ENCODE measurements around the gene SPATS1. TPM values are rescaled to one million over a fixed set of nuclear protein-coding genes. Genes with fewer than 3 reads are reported as not detected.

Gene SPATS1
- total and polyA plus RNA-seq, 2 of the 13 experiments (the other 11 are each of a cell fraction or from before 2014, with no cell fraction given): not detected

DNA sequence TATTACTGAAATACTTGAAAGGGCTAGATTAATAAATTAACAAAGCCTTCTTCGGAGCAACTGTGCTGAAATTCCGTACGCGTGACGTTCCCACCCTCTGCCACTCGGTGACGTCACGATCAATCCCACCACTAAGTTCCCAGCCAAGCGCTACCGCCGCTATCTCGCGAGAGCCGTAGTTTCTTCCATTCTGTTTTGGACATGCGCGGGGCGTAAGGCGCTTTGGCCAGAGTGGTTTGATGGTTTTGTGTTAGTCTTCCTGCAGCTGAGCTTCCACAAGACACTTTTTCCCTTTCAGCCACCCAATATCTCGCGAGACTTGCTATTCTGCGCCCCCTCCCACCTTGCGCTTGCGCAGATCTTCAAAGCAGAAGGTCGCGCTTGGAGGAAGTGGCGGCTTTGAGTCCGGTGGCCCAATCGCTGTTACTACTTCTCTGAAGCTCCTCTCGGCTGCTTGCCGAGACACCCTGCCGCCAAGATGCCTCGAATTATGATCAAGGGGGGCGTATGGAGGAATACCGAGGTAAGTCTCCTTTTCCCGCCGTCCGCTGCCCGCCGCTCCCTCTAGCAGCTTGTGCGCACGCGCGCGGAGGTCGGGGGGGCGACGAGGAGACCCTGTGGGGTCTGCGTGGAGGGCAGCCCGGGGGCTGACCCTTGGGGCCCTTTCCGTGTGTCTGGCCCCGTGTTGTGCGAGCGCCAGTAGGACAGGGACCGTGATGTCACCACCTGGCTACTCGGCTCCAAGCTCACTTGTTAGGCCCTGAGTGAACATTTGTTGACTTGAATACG, 45.1 kb downstream of the SPATS1 start, which contains the start of gene CDC5L (continued):
- TF ChIP-seq, protein P1, sequence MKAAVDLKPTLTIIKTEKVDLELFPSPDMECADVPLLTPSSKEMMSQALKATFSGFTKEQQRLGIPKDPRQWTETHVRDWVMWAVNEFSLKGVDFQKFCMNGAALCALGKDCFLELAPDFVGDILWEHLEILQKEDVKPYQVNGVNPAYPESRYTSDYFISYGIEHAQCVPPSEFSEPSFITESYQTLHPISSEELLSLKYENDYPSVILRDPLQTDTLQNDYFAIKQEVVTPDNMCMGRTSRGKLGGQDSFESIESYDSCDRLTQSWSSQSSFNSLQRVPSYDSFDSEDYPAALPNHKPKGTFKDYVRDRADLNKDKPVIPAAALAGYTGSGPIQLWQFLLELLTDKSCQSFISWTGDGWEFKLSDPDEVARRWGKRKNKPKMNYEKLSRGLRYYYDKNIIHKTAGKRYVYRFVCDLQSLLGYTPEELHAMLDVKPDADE (CRISPR knock-in tag; IDR thresholded peaks at IDR 0.05): no peak
- no peak for TF ChIP-seq ZNF17 (CRISPR knock-in tag; IDR thresholded peaks at IDR 0.05)
- TF ChIP-seq TEAD2 (CRISPR knock-in tag; IDR thresholded peaks at IDR 0.05): no peak
- peak; percentile 5; the same call in 1 of the 2 replicates for TF ChIP-seq JUN (CRISPR knock-in tag; IDR thresholded peaks at IDR 0.05)
- TF ChIP-seq, protein P2, sequence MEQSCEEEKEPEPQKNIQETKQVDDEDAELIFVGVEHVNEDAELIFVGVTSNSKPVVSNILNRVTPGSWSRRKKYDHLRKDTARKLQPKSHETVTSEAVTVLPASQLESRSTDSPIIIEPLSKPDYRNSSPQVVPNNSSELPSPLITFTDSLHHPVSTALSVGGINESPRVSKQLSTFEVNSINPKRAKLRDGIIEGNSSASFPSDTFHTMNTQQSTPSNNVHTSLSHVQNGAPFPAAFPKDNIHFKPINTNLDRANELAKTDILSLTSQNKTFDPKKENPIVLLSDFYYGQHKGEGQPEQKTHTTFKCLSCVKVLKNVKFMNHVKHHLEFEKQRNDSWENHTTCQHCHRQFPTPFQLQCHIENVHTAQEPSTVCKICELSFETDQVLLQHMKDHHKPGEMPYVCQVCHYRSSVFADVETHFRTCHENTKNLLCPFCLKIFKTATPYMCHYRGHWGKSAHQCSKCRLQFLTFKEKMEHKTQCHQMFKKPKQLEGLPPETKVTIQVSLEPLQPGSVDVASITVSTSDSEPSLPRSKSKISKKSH (CRISPR knock-in tag; IDR thresholded peaks at IDR 0.05; ENCODE audit: borderline replicate concordance): peak; percentile 98
- TF ChIP-seq ELF3 (CRISPR knock-in tag; IDR thresholded peaks at IDR 0.05): peak; percentile 91
- TF ChIP-seq, protein P3, sequence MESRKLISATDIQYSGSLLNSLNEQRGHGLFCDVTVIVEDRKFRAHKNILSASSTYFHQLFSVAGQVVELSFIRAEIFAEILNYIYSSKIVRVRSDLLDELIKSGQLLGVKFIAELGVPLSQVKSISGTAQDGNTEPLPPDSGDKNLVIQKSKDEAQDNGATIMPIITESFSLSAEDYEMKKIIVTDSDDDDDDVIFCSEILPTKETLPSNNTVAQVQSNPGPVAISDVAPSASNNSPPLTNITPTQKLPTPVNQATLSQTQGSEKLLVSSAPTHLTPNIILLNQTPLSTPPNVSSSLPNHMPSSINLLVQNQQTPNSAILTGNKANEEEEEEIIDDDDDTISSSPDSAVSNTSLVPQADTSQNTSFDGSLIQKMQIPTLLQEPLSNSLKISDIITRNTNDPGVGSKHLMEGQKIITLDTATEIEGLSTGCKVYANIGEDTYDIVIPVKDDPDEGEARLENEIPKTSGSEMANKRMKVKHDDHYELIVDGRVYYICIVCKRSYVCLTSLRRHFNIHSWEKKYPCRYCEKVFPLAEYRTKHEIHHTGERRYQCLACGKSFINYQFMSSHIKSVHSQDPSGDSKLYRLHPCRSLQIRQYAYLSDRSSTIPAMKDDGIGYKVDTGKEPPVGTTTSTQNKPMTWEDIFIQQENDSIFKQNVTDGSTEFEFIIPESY (CRISPR knock-in tag; IDR thresholded peaks at IDR 0.05): no peak
- TF ChIP-seq DNMT3B (CRISPR knock-in tag; conservative IDR thresholded peaks at IDR 0.05): peak; percentile 76; the same call in 1 of the 2 replicates
- TF ChIP-seq U2AF2 (IDR thresholded peaks at IDR 0.05; ENCODE audit: low read depth, low read length): no peak
- TF ChIP-seq NFKBIZ (CRISPR knock-in tag; IDR thresholded peaks at IDR 0.05): peak; percentile 47; the same call in 1 of the 2 replicates
- TF ChIP-seq, protein P4, sequence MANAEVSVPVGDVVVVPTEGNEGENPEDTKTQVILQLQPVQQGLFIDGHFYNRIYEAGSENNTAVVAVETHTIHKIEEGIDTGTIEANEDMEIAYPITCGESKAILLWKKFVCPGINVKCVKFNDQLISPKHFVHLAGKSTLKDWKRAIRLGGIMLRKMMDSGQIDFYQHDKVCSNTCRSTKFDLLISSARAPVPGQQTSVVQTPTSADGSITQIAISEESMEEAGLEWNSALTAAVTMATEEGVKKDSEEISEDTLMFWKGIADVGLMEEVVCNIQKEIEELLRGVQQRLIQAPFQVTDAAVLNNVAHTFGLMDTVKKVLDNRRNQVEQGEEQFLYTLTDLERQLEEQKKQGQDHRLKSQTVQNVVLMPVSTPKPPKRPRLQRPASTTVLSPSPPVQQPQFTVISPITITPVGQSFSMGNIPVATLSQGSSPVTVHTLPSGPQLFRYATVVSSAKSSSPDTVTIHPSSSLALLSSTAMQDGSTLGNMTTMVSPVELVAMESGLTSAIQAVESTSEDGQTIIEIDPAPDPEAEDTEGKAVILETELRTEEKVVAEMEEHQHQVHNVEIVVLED (CRISPR knock-in tag; IDR thresholded peaks at IDR 0.05; ENCODE audit: borderline replicate concordance): peak; percentile 84
- TF ChIP-seq EZH2 (conservative IDR thresholded peaks at IDR 0.05; ENCODE audit: low read depth, low read length): no peak
- TF ChIP-seq, protein P5, sequence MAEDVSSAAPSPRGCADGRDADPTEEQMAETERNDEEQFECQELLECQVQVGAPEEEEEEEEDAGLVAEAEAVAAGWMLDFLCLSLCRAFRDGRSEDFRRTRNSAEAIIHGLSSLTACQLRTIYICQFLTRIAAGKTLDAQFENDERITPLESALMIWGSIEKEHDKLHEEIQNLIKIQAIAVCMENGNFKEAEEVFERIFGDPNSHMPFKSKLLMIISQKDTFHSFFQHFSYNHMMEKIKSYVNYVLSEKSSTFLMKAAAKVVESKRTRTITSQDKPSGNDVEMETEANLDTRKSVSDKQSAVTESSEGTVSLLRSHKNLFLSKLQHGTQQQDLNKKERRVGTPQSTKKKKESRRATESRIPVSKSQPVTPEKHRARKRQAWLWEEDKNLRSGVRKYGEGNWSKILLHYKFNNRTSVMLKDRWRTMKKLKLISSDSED (CRISPR knock-in tag; IDR thresholded peaks at IDR 0.05): no peak
- no peak for TF ChIP-seq PAF1 (CRISPR knock-in tag; IDR thresholded peaks at IDR 0.05)
- TF ChIP-seq HNRNPL (IDR thresholded peaks at IDR 0.05; ENCODE audit: low read depth, low read length): 0 out of 2 replicates have a peak, but pooled peaks have one; percentile 55
- no peak for TF ChIP-seq PHB2 (IDR thresholded peaks at IDR 0.05; ENCODE audit: partially characterized antibody)

All from HepG2 (cell line).